ENCODE data around the gene CA4. TPM values are rescaled to one million over a fixed set of nuclear protein-coding genes. Genes with fewer than 3 reads are reported as not detected.
"Not testable (repeated sequence)": the region's sequence is repeated elsewhere in the genome, so short reads cannot be mapped to it uniquely, and the experiment has no call there.

CA4 gene
- total RNA-seq (2014; rRNA removed; shearing (Covaris generic)) (not detected in 2 replicates), total RNA-seq (2022) (not detected in 2 replicates), Bru-seq, nascent RNA (not detected), BruChase-seq, experiment 1, labeled RNA remaining after a 6-hour chase (not detected), BruChase-seq, experiment 2, labeled RNA remaining after a 2-hour chase (not detected)
- long read RNA-seq = 0 reads

DNA sequence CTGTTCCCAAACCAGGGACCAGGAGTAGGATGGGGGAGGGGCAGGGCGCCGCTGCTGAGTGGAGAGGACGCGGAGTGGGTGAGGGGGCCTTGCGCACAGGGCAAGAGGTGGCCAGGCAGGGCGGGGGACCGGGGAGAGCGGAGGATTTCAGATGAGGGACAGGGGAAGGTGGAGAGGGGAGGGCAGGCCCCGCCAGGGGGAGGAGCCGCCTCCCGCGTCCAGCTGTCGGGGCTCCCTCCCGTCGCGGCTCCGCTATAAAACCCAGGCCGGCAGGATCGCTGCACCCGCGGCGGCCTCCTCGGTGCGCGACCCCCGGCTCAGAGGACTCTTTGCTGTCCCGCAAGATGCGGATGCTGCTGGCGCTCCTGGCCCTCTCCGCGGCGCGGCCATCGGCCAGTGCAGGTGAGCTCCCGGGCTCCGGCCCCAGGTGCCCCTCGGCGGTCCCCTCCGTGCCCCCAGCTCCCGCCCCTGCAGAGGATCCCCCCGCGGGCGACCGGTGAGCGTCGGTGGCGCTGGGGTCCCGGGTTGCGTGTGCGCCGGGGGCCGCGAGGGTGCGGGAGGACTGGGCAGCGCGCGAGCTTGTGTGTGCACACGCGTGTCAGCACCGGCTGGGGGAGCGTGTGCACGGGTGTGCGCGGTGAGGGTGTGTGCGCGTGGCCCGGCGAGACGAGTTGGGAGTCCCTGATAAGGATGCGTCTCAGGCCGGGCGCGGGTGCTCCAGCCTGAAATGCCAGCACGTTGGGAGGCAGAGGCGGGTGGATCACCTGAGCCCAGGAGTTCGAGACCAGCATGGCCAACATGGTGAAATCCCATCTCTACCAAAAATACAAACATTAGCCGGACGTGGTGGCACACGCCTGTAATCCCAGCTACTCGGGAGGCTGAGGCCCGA, at the start of gene CA4:
TSS of gene CA4 (plus strand) at position 283 of the 892 bp plus-strand sequence. CDS start at position 345, 62 bp downstream.
- no peak within 1 kb of the TSS for H3K27ac ChIP-seq (ENCODE audit: low read depth, low read length, poor library complexity, severe bottlenecking)
- CTCF ChIA-PET (ENCODE audit: unreplicated experiment) = interaction anchor here (0.6 kb wide), 1 partner anchor 8 kb away, joined by 4 read pairs; no protein-coding TSS in a partner anchor
- H3K9me2 ChIP-seq (ENCODE audit: insufficient read depth, low read length) = no peaks in the 10 kb centered on the region
- no peaks in the 10 kb centered on the region for H3K79me2 ChIP-seq (ENCODE audit: insufficient read depth, low read depth, low read length)
- H2AFZ ChIP-seq (ENCODE audit: low read length) = peak within 1 kb of the TSS; percentile 92; the same call in 1 of the 2 replicates
- H3K36me3 ChIP-seq (ENCODE audit: insufficient read depth, low read length) = no peaks in the 10 kb centered on the region
- H3K4me1 ChIP-seq (ENCODE audit: insufficient read depth, low read length, poor library complexity, severe bottlenecking) = peaks cover 9% of the 10 kb centered on the region
- no peaks in the 10 kb centered on the region for H4K20me1 ChIP-seq (ENCODE audit: insufficient read depth, low read length)
- no peak for TF ChIP-seq EZH2phosphoT487 (IDR thresholded peaks at IDR 0.05; ENCODE audit: borderline replicate concordance, low read depth, low read length)
- TF ChIP-seq, protein P1, sequence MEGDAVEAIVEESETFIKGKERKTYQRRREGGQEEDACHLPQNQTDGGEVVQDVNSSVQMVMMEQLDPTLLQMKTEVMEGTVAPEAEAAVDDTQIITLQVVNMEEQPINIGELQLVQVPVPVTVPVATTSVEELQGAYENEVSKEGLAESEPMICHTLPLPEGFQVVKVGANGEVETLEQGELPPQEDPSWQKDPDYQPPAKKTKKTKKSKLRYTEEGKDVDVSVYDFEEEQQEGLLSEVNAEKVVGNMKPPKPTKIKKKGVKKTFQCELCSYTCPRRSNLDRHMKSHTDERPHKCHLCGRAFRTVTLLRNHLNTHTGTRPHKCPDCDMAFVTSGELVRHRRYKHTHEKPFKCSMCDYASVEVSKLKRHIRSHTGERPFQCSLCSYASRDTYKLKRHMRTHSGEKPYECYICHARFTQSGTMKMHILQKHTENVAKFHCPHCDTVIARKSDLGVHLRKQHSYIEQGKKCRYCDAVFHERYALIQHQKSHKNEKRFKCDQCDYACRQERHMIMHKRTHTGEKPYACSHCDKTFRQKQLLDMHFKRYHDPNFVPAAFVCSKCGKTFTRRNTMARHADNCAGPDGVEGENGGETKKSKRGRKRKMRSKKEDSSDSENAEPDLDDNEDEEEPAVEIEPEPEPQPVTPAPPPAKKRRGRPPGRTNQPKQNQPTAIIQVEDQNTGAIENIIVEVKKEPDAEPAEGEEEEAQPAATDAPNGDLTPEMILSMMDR (conservative IDR thresholded peaks at IDR 0.05; ENCODE audit: low read length) = no peak
- BruUV-seq (replicated peaks) = no TSS peak
- no peak within 1 kb of the TSS for H3K4me3 ChIP-seq (ENCODE audit: low read depth, low read length, poor library complexity, severe bottlenecking)
- POLR2A ChIA-PET = interaction anchor here (1.1 kb wide), 1 partner anchor 12 kb away, joined by 3 read pairs; no protein-coding TSS in a partner anchor
- DNase-seq (ENCODE audit: low spot score) = no peak
- intact Hi-C loops (cut with micrococcal nuclease; ENCODE audit: unreplicated experiment) = loop anchor here (10.0 kb wide), 1 partner anchor 285 kb away; no protein-coding TSS in a partner anchor
- no peak within 1 kb of the TSS for H3K4me2 ChIP-seq (ENCODE audit: low read length)
- H3K9me3 ChIP-seq (ENCODE audit: low read length) = no peaks in the 10 kb centered on the region

DNA sequence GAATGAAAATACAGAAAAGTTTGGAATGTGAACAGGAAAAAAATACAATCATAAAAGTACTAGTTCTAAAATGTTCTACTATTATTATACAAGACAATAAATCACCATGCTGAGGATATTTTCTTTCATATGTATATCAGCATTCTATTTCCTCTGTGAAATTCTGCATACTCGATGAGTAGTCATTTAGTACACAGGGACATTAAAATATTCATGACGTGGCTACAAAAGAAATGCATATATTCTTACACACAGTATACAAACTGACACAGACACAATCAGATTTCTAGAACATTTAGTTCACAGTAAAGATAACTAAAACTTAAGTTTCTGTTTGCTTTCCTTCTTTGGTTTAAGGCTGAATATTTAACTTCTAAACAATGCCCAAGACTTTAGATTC, 49.2 kb upstream of the CA4 start:
- intact Hi-C loops (cut with micrococcal nuclease; ENCODE audit: unreplicated experiment); H3K27ac ChIP-seq (ENCODE audit: low read depth, low read length, poor library complexity, severe bottlenecking); BruUV-seq (replicated peaks); H3K4me3 ChIP-seq (ENCODE audit: low read depth, low read length, poor library complexity, severe bottlenecking); H3K4me1 ChIP-seq (ENCODE audit: insufficient read depth, low read length, poor library complexity, severe bottlenecking); H3K4me2 ChIP-seq (ENCODE audit: low read length); H3K9me2 ChIP-seq (ENCODE audit: insufficient read depth, low read length); CTCF ChIA-PET (ENCODE audit: unreplicated experiment); POLR2A ChIA-PET; H4K20me1 ChIP-seq (ENCODE audit: insufficient read depth, low read length); H3K79me2 ChIP-seq (ENCODE audit: insufficient read depth, low read depth, low read length); H3K36me3 ChIP-seq (ENCODE audit: insufficient read depth, low read length); H2AFZ ChIP-seq (ENCODE audit: low read length); H3K9me3 ChIP-seq (ENCODE audit: low read length); DNase-seq (ENCODE audit: low spot score): not testable (repeated sequence)

DNA sequence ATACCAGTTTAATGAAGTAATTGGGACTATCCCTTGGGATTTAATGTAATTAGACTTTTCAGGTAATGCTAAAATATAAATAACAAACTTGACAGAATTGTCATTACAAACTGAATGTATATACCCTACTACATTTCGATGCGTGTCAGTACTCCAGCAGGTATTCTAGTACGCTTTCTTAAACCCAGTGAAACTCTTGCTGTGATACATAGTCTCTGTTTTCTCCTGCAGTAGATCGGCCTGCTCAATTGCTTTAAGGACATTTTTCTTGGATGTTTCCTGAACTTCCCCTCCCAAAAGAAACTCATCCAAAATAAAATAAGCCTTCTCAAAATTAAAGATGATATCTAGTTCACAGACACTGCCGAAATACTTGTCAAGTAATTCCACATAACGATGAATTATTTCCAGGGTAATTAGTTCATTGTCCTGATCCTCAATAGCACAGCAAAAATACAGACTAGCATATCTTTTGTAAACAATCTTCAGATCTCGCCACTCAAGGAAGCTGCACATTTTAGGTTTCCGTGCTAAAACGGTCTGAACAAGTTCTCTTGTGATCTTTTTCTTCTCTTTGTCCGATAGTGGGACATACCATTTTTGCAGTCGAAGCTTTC, 47.6 kb upstream of the CA4 start:
- CTCF ChIA-PET (ENCODE audit: unreplicated experiment); H3K79me2 ChIP-seq (ENCODE audit: insufficient read depth, low read depth, low read length); POLR2A ChIA-PET; DNase-seq (ENCODE audit: low spot score); H3K9me3 ChIP-seq (ENCODE audit: low read length); intact Hi-C loops (cut with micrococcal nuclease; ENCODE audit: unreplicated experiment); H4K20me1 ChIP-seq (ENCODE audit: insufficient read depth, low read length); H3K9me2 ChIP-seq (ENCODE audit: insufficient read depth, low read length); H3K36me3 ChIP-seq (ENCODE audit: insufficient read depth, low read length); H3K27ac ChIP-seq (ENCODE audit: low read depth, low read length, poor library complexity, severe bottlenecking); BruUV-seq (replicated peaks): not testable (repeated sequence)
- H3K4me3 ChIP-seq (ENCODE audit: low read depth, low read length, poor library complexity, severe bottlenecking) = peak overlapping the region; percentile 29
- peak overlapping the region; percentile 53; the same call in 1 of the 2 replicates for H3K4me2 ChIP-seq (ENCODE audit: low read length)
- peak overlapping the region; percentile 85 for H2AFZ ChIP-seq (ENCODE audit: low read length)
- H3K4me1 ChIP-seq (ENCODE audit: insufficient read depth, low read length, poor library complexity, severe bottlenecking) = peaks cover 19% of the 10 kb centered on the region

Data from OCI-LY7 (cell line).